HCT116 (cell line): ENCODE data around the gene DLD. TPM values are rescaled to one million over a fixed set of nuclear protein-coding genes. Genes with fewer than 3 reads are reported as not detected.

Experiments used
- ATAC-seq: fragments of 200-7000 bp; cut with Tn5 transposase; 2 replicates; pipeline ENCODE4 v1.9.1; 2020; ENCODE audit warnings: mild to moderate bottlenecking, moderate library complexity
- BruUV-seq: library from RNA; stranded (reverse); fragments of 400-500 nt; replicated peaks from 2 replicates; lab custom pipeline; 2021; lab: Mats Ljungman, UMichigan
- CTCF ChIA-PET: fragments of 300-600 bp; sonication (Branson Sonifier 250); formaldehyde crosslinking; loops from one replicate; lab custom pipeline; 2021; ENCODE audit warnings: antibody characterized with exemption; lab: Charles Lee
- POLR2A ChIA-PET: fragments of 300-600, 350-600 bp; sonication (Branson Sonifier 250); formaldehyde crosslinking; loops from one replicate; lab custom pipeline; 2021; ENCODE audit warnings: antibody characterized with exemption; lab: Charles Lee
- RAD21 ChIA-PET, 2 experiments: fragments of 300-600 bp; sonication (Branson Sonifier 250); formaldehyde crosslinking; loops; one replicate each; lab custom pipeline; 2023; ENCODE audit warnings: low total read pairs in 2 of 2; ENCODE audit not compliant: uncharacterized antibody in 2 of 2, unreplicated experiment in 2 of 2, low non-redundant PET in 1 of 2; lab: Charles Lee
- DNase-seq: peaks from one replicate; pipeline ENCODE4 v3.0.0-alpha.2; 2010; ENCODE audit warnings: low read depth, low spot score
- H2AFZ ChIP-seq: fragments of 200-600 bp; shearing (Covaris generic), sonication (generic); 2 replicates; pipeline ENCODE4 v1.6.1; 2017; ENCODE audit warnings: low read depth, mixed run types, mixed read lengths, antibody characterized with exemption, low read length; ENCODE audit not compliant: poor library complexity, severe bottlenecking
- H3K27ac ChIP-seq: 2 replicates; pipeline ENCODE4 v1.5.1; 2012; ENCODE audit warnings: low read depth, low read length
- H3K27me3 ChIP-seq: fragments of 200-600 bp; sonication (generic); 2 replicates; pipeline ENCODE4 v1.6.1; 2016; ENCODE audit warnings: mixed run types, low read length, mixed read lengths; ENCODE audit not compliant: insufficient read depth
- H3K36me3 ChIP-seq, 2 experiments: fragments of 200-500 bp in 1 of 2; fragments of 200-600 bp in 1 of 2; sonication (Bioruptor generic) in 1 of 2; sonication (generic) in 1 of 2; 2 replicates each; pipeline versions ENCODE4 v1.5.1 to v1.6.1; 2014 to 2016; ENCODE audit warnings: low read length in 2 of 2, inconsistent platforms in 1 of 2, mixed read lengths in 1 of 2, mixed run types in 1 of 2; ENCODE audit not compliant: insufficient read depth in 2 of 2, control insufficient read depth in 1 of 2
- H3K4me1 ChIP-seq, 2 experiments: fragments of 200-600 bp in 1 of 2; sonication (generic) in 1 of 2; 2 replicates each; pipeline versions ENCODE4 v1.5.1 to v1.6.1; 2012 to 2017; ENCODE audit warnings: low read length in 2 of 2, inconsistent platforms in 1 of 2, mild to moderate bottlenecking in 1 of 2, mixed read lengths in 1 of 2, mixed run types in 1 of 2, moderate library complexity in 1 of 2; ENCODE audit not compliant: insufficient read depth in 2 of 2, control insufficient read depth in 1 of 2
- H3K4me2 ChIP-seq: fragments of 200-600 bp; sonication (generic); 2 replicates; pipeline ENCODE4 v1.6.1; 2017; ENCODE audit warnings: mixed run types, low read length, mixed read lengths
- H3K4me3 ChIP-seq, 2 experiments: fragments of 200-600 bp in 1 of 2; sonication (generic) in 1 of 2; replicated peaks in 1 of 2; 2 replicates each; pipeline ENCODE4 v1.5.1; 2011 to 2016; ENCODE audit warnings: low read length in 2 of 2, control low read depth in 1 of 2, low read depth in 1 of 2, mild to moderate bottlenecking in 1 of 2, mixed read lengths in 1 of 2, mixed run types in 1 of 2
- H3K79me2 ChIP-seq: fragments of 200-600 bp; sonication (generic); 2 replicates; pipeline ENCODE4 v1.6.1; 2017; ENCODE audit warnings: mild to moderate bottlenecking, mixed run types, low read length, moderate library complexity, mixed read lengths; ENCODE audit not compliant: insufficient read depth
- H3K9ac ChIP-seq: fragments of 200-600 bp; sonication (generic); 2 replicates; pipeline ENCODE4 v1.6.1; 2016; ENCODE audit warnings: low read length, mixed read lengths
- H3K9me2 ChIP-seq: fragments of 200-600 bp; sonication (generic), shearing (Covaris generic); 2 replicates; pipeline ENCODE4 v1.6.1; 2017; ENCODE audit warnings: mixed run types, mild to moderate bottlenecking, moderate library complexity; ENCODE audit not compliant: insufficient read depth
- H3K9me3 ChIP-seq, 2 experiments: fragments of 200-500 bp in 1 of 2; fragments of 200-600 bp in 1 of 2; sonication (Bioruptor generic) in 1 of 2; sonication (generic) in 1 of 2; 2 replicates each; pipeline ENCODE4 v1.6.1; 2014 to 2017; ENCODE audit warnings: low read length in 2 of 2, mixed read lengths in 2 of 2, inconsistent platforms in 1 of 2, low read depth in 1 of 2, mild to moderate bottlenecking in 1 of 2, mixed run types in 1 of 2, moderate library complexity in 1 of 2; ENCODE audit not compliant: control insufficient read depth in 1 of 2, insufficient read depth in 1 of 2
- H4K20me1 ChIP-seq: fragments of 200-600 bp; sonication (generic), shearing (Covaris generic); 2 replicates; pipeline ENCODE4 v1.6.1; 2017; ENCODE audit warnings: mixed run types, mild to moderate bottlenecking, moderate library complexity; ENCODE audit not compliant: insufficient read depth
- ATF3 ChIP-seq: IDR thresholded peaks from 2 replicates; pipeline ENCODE4 v1.6.1; 2012
- CBX3 ChIP-seq: IDR thresholded peaks from 2 replicates; pipeline ENCODE4 v1.6.1; 2012; ENCODE audit warnings: low read depth
- CEBPB ChIP-seq: IDR thresholded peaks from 2 replicates; pipeline ENCODE4 v1.6.1; 2012; ENCODE audit warnings: low read depth
- CTCF ChIP-seq, 3 experiments: fragments of 200-600 bp in 1 of 3; sonication (generic) in 1 of 3; IDR thresholded peaks in 2 of 3; conservative IDR thresholded peaks in 1 of 3; 2 replicates each; pipeline ENCODE4 v1.5.1; 2012 to 2017; ENCODE audit warnings: low read depth in 2 of 3, low read length in 2 of 3, antibody characterized with exemption in 1 of 3, borderline replicate concordance in 1 of 3, control low read depth in 1 of 3, mild to moderate bottlenecking in 1 of 3, mixed read lengths in 1 of 3, mixed run types in 1 of 3, moderate library complexity in 1 of 3; ENCODE audit not compliant: insufficient read depth in 1 of 3
- ELF1 ChIP-seq: IDR thresholded peaks from 2 replicates; pipeline ENCODE4 v1.6.1; 2012; ENCODE audit warnings: low read depth, borderline replicate concordance
- EZH2phosphoT487 ChIP-seq: fragments of 200-600 bp; IDR thresholded peaks from 2 replicates; pipeline ENCODE4 v1.6.1; 2018; ENCODE audit warnings: antibody characterized with exemption, borderline replicate concordance
- FOSL1 ChIP-seq: IDR thresholded peaks from 2 replicates; pipeline ENCODE4 v1.6.1; 2012; ENCODE audit warnings: low read depth
- JUND ChIP-seq: IDR thresholded peaks from 2 replicates; pipeline ENCODE4 v1.6.1; 2012
- MAX ChIP-seq: IDR thresholded peaks from 2 replicates; pipeline ENCODE4 v1.6.1; 2012
- POLR2A ChIP-seq: IDR thresholded peaks from 2 replicates; pipeline ENCODE4 v1.7.0; 2011; ENCODE audit warnings: borderline replicate concordance; ENCODE audit not compliant: insufficient read depth, insufficient read length; ENCODE audit errors: extremely low read depth
- POLR2AphosphoS5 ChIP-seq: IDR thresholded peaks from 2 replicates; pipeline ENCODE4 v1.6.1; 2011; ENCODE audit warnings: mild to moderate bottlenecking, low read depth, low read length, moderate library complexity
- REST ChIP-seq: IDR thresholded peaks from 2 replicates; pipeline ENCODE4 v1.6.1; 2012; ENCODE audit warnings: low read depth
- SIN3A ChIP-seq: IDR thresholded peaks from 2 replicates; pipeline ENCODE4 v1.6.1; 2012; ENCODE audit warnings: low read depth
- SP1 ChIP-seq: IDR thresholded peaks from 2 replicates; pipeline ENCODE4 v1.6.1; 2012; ENCODE audit warnings: low read depth
- SRF ChIP-seq: IDR thresholded peaks from 2 replicates; pipeline ENCODE4 v1.6.1; 2012; ENCODE audit warnings: low read depth
- TCF7L2 ChIP-seq: IDR thresholded peaks from 2 replicates; pipeline ENCODE4 v1.7.0; 2011; ENCODE audit warnings: borderline replicate concordance, inconsistent platforms; ENCODE audit not compliant: insufficient read depth, insufficient read length; ENCODE audit errors: extremely low read depth
- YY1 ChIP-seq: IDR thresholded peaks from 2 replicates; pipeline ENCODE4 v1.6.1; 2011; ENCODE audit warnings: low read length, low read depth, moderate library complexity, mild to moderate bottlenecking; ENCODE audit not compliant: insufficient replicate concordance; ENCODE audit errors: extremely low read depth
- ZBTB33 ChIP-seq: IDR thresholded peaks from 2 replicates; pipeline ENCODE4 v1.6.1; 2011; ENCODE audit warnings: mild to moderate bottlenecking, low read length, moderate library complexity; ENCODE audit not compliant: insufficient replicate concordance; ENCODE audit errors: extremely low read depth
- ZFX ChIP-seq: fragments of 450-650 bp; IDR thresholded peaks from 2 replicates; pipeline ENCODE4 v1.6.1; 2017
- intact Hi-C: fragments of 100-400 bp; cut with micrococcal nuclease; formaldehyde crosslinking; loops from 2 replicates; pipeline ENCODE4 v1.10.0; 2022
- total RNA-seq: library from RNA; stranded (reverse); gene quantifications from one replicate; pipeline ENCODE4 v1.2.1, GENCODE V29; 2021; ENCODE audit not compliant: unreplicated experiment

DLD gene
- total RNA-seq, 1 experiment from 2014 or later: 104 TPM

GRCh38 chr7:107948645-107949442 is 57.9 kb downstream of the DLD start:
- no peaks in the 10 kb centered on the region for H3K9me3 ChIP-seq
- peak overlapping the region; percentile 51 for H3K27ac ChIP-seq
- CTCF ChIA-PET: interaction anchor here (1.1 kb wide), 1 partner anchor 197 kb away, joined by 3 read pairs; no protein-coding TSS in a partner anchor
- H3K36me3 ChIP-seq: 0 out of 4 replicates have a peak, but pooled peaks cover 0 to 6% of the 10 kb centered on the region in 2 experiments
- H3K4me2 ChIP-seq: peak overlapping the region; percentile 46
- intact Hi-C loops: no loop called here
- POLR2A ChIA-PET: no interaction called here
- no peaks in the 10 kb centered on the region for H3K27me3 ChIP-seq
- H2AFZ ChIP-seq: no peak overlapping the region
- no peaks in the 10 kb centered on the region for H3K9me2 ChIP-seq
- H3K4me3 ChIP-seq: no peak overlapping the region
- no TSS peak for BruUV-seq
- H3K9ac ChIP-seq: no peak overlapping the region
- RAD21 ChIA-PET: no interaction called here
- DNase-seq (peak; percentile 54), ATAC-seq (peak; percentile 83)
- peaks cover 22 to 46% of the 10 kb centered on the region in 2 experiments for H3K4me1 ChIP-seq
- no peaks in the 10 kb centered on the region for H3K79me2 ChIP-seq
- H4K20me1 ChIP-seq: no peaks in the 10 kb centered on the region
- no peak for TF ChIP-seq SRF
- no peak for TF ChIP-seq ELF1
- peak; percentile 27; the same call in 1 of the 2 replicates for TF ChIP-seq SIN3A
- no peak for TF ChIP-seq EZH2phosphoT487
- 0 out of 2 replicates have a peak, but pooled peaks have one; percentile 9 for TF ChIP-seq SP1
- TF ChIP-seq YY1: no peak
- TF ChIP-seq CEBPB: peak; percentile 42; the same call in 1 of the 2 replicates
- TF ChIP-seq REST: no peak
- TF ChIP-seq ZBTB33: no peak
- no peak for TF ChIP-seq CTCF (IDR thresholded peaks at IDR 0.05 in 2 of 3, conservative IDR thresholded peaks at IDR 0.05 in 1 of 3; ENCODE audit: borderline replicate concordance in 1 of 3, insufficient read depth in 1 of 3, low read depth in 2 of 3, low read length in 2 of 3)
- no peak for TF ChIP-seq POLR2A
- TF ChIP-seq ZFX: no peak
- no peak for TF ChIP-seq ATF3
- peak; percentile 53 for TF ChIP-seq FOSL1
- no peak for TF ChIP-seq POLR2AphosphoS5
- TF ChIP-seq TCF7L2: no peak
- no peak for TF ChIP-seq MAX
- TF ChIP-seq JUND: peak; percentile 45
- no peak for TF ChIP-seq CBX3
